Esophagus muscularis mucosa (tissue), 4 donors: ENCODE data around the gene USP28. TPM values are rescaled to one million over a fixed set of nuclear protein-coding genes. Genes with fewer than 3 reads are reported as not detected.
"Not testable (repeated sequence)": the region's sequence is repeated elsewhere in the genome, so short reads cannot be mapped to it uniquely, and the experiment has no call there.

Experiments
- DNase-seq: peaks from one replicate; pipeline ENCODE4 v3.0.0-alpha.2; 2017; ENCODE audit errors: extremely low spot score
- H3K27ac ChIP-seq, 4 donors: fragments of 200-600 bp; sonication (generic); replicated peaks in 1 of 4; 1 replicate in 3 of 4; 2 replicates in 1 of 4; pipeline ENCODE4 v1.5.1; 2016 to 2019; ENCODE audit warnings: mild to moderate bottlenecking in 1 of 4
- H3K27me3 ChIP-seq, 4 donors: fragments of 200-600 bp; sonication (generic); one replicate each; pipeline versions ENCODE4 v1.5.1 to v1.6.0; 2016 to 2019
- H3K36me3 ChIP-seq, 4 donors: fragments of 200-600 bp; sonication (generic); one replicate each; pipeline ENCODE4 v1.5.1; 2016 to 2019
- H3K4me1 ChIP-seq, 4 donors: fragments of 200-600 bp; sonication (generic); one replicate each; pipeline ENCODE4 v1.5.1; 2016 to 2019
- H3K4me3 ChIP-seq, 4 donors: fragments of 200-600 bp; sonication (generic); 1 replicate in 2 of 4; 2 replicates in 2 of 4; pipeline ENCODE4 v1.5.1; 2016 to 2019; ENCODE audit warnings: mild to moderate bottlenecking in 4 of 4, moderate library complexity in 1 of 4
- H3K9me3 ChIP-seq, 4 donors: fragments of 200-600 bp; sonication (generic); 1 replicate in 3 of 4; 2 replicates in 1 of 4; pipeline ENCODE4 v1.5.1; 2016 to 2019
- CTCF ChIP-seq, 3 experiments: fragments of 200-600 bp in 2 of 3; fragments of 450-650 bp in 1 of 3; sonication (generic) in 2 of 3; IDR thresholded peaks; one replicate each; pipeline ENCODE4 v1.5.1; 2017 to 2019; ENCODE audit warnings: antibody characterized with exemption in 3 of 3, mild to moderate bottlenecking in 2 of 3, moderate library complexity in 1 of 3
- EP300 ChIP-seq: sonication (generic); formaldehyde crosslinking; IDR thresholded peaks from one replicate; pipeline ENCODE4 v1.6.1; 2017; ENCODE audit warnings: antibody characterized with exemption
- POLR2A ChIP-seq: fragments of 450-650 bp; IDR thresholded peaks from one replicate; pipeline ENCODE4 v1.6.1; 2017; ENCODE audit warnings: antibody characterized with exemption, moderate library complexity, mild to moderate bottlenecking, low read depth
- POLR2AphosphoS5 ChIP-seq, 2 donors: sonication (generic); formaldehyde crosslinking; IDR thresholded peaks; one replicate each; pipeline ENCODE4 v1.6.1; 2017; ENCODE audit warnings: antibody characterized with exemption in 2 of 2
- WGBS: methylation state at CpG from one replicate; pipeline ENCODE4 v1.1.5; 2018; 5-methylcytosine and 5-hydroxymethylcytosine counted together
- intact Hi-C: fragments of 100-400 bp; cut with DNase I; formaldehyde crosslinking; loops from one replicate; pipeline ENCODE4 v1.15.1; 2023
- total RNA-seq, 4 donors: library from RNA; depleted of rRNA; stranded (reverse); fragments of >200 nt; gene quantifications; one replicate each; pipeline versions ENCODE4 v1.1.0 to v1.2.1, GENCODE V29; 2016

USP28 gene
- total RNA-seq, 4 donors from 2014 or later = 25.2 to 45.9 (median 35.3) TPM

- DNase-seq = no peak
- 67% methylated on average over 6 of the region's 6 CpGs for WGBS
- no peak for TF ChIP-seq POLR2A
- no peak overlapping the region for H3K4me3 ChIP-seq
- H3K27me3 ChIP-seq = no peaks in the 10 kb centered on the region
- no peaks in the 10 kb centered on the region for H3K9me3 ChIP-seq
- no peaks in the 10 kb centered on the region for H3K4me1 ChIP-seq
- no peak overlapping the region for H3K27ac ChIP-seq
- H3K36me3 ChIP-seq = no peaks in the 10 kb centered on the region
- intact Hi-C loops = no loop called here
These were observed 10.5 kb upstream of the USP28 start for GRCh38 chr11:113885897-113886296.

- 77% methylated on average over 7 of the region's 7 CpGs for WGBS
- H3K36me3 ChIP-seq = no peaks in the 10 kb centered on the region
- TF ChIP-seq POLR2A (no peak), CTCF (IDR thresholded peaks at IDR 0.05) (no peak), EP300 (no peak), POLR2AphosphoS5 (IDR thresholded peaks at IDR 0.05) (no peak)
These were observed 9.0 kb upstream of the USP28 start for GRCh38 chr11:113884361-113884836.

GRCh38 chr11:113881856-113882255 lies 6.5 kb upstream of the USP28 start:
- TF ChIP-seq POLR2AphosphoS5 (IDR thresholded peaks at IDR 0.05) (no peak), POLR2A (no peak), EP300 (no peak), CTCF (IDR thresholded peaks at IDR 0.05) (no peak)
- WGBS = 93% methylated on average over 1 of the region's 1 CpG
- Histone ChIP-seq H3K4me1 (no peaks in the 10 kb centered on the region), H3K36me3 (no peaks in the 10 kb centered on the region), H3K4me3 (no peak overlapping the region), H3K27ac (no peak overlapping the region), H3K27me3 (no peaks in the 10 kb centered on the region), H3K9me3 (no peaks in the 10 kb centered on the region)
- intact Hi-C loops = no loop called here
- DNase-seq = no peak

More at GRCh38 chr11:113884361-113884836, 9.0 kb upstream of the USP28 start:
- Histone ChIP-seq H3K4me1 (no peaks in the 10 kb centered on the region), H3K27ac (no peak overlapping the region), H3K4me3 (no peak overlapping the region), H3K27me3 (no peaks in the 10 kb centered on the region), H3K9me3 (no peaks in the 10 kb centered on the region)
- DNase-seq = no peak
- intact Hi-C loops = no loop called here

GRCh38 chr11:113880971-113881370 lies 5.6 kb upstream of the USP28 start:
- H3K4me1 ChIP-seq = peaks cover 3 to 5% (median 5%) of the 10 kb centered on the region in 4 donors
- intact Hi-C loops = no loop called here
- no peaks in the 10 kb centered on the region for H3K27me3 ChIP-seq
- no peaks in the 10 kb centered on the region for H3K36me3 ChIP-seq
- no peak overlapping the region for H3K4me3 ChIP-seq
- H3K9me3 ChIP-seq = no peaks in the 10 kb centered on the region
- WGBS = 87% methylated on average over 4 of the region's 4 CpGs
- TF ChIP-seq POLR2AphosphoS5 (IDR thresholded peaks at IDR 0.05) (no peak), POLR2A (no peak), EP300 (no peak), CTCF (IDR thresholded peaks at IDR 0.05) (no peak)
- DNase-seq = no peak
- no peak overlapping the region for H3K27ac ChIP-seq

GRCh38 chr11:113879446-113879845 lies 4.1 kb upstream of the USP28 start:
- H3K36me3 ChIP-seq, H3K4me1 ChIP-seq, H3K9me3 ChIP-seq, H3K27ac ChIP-seq, H3K4me3 ChIP-seq, DNase-seq, H3K27me3 ChIP-seq, intact Hi-C loops: not testable (repeated sequence)
- 92% methylated on average over 3 of the region's 4 CpGs for WGBS

GRCh38 chr11:113877670-113878055 lies 2.3 kb upstream of the USP28 start:
- no peaks in the 10 kb centered on the region for H3K9me3 ChIP-seq
- no peak overlapping the region for H3K4me3 ChIP-seq
- no peaks in the 10 kb centered on the region for H3K27me3 ChIP-seq
- 70% methylated on average over 5 of the region's 5 CpGs for WGBS
- no peaks in the 10 kb centered on the region for H3K36me3 ChIP-seq
- TF ChIP-seq CTCF (IDR thresholded peaks at IDR 0.05) (no peak), EP300 (no peak), POLR2AphosphoS5 (IDR thresholded peaks at IDR 0.05) (no peak)
- no peak for DNase-seq
- H3K4me1 ChIP-seq = peaks cover 8 to 27% (median 26%) of the 10 kb centered on the region in 4 donors
- no peak overlapping the region for H3K27ac ChIP-seq
- intact Hi-C loops = no loop called here
